ENCODE data around the gene ADAMTS2. TPM values are rescaled to one million over a fixed set of nuclear protein-coding genes. Genes with fewer than 3 reads are reported as not detected.

ADAMTS2 gene
- total and polyA plus RNA-seq, 3 donors from 2014 or later, result 10.9 to 19.8 (median 13.6) TPM

DNA sequence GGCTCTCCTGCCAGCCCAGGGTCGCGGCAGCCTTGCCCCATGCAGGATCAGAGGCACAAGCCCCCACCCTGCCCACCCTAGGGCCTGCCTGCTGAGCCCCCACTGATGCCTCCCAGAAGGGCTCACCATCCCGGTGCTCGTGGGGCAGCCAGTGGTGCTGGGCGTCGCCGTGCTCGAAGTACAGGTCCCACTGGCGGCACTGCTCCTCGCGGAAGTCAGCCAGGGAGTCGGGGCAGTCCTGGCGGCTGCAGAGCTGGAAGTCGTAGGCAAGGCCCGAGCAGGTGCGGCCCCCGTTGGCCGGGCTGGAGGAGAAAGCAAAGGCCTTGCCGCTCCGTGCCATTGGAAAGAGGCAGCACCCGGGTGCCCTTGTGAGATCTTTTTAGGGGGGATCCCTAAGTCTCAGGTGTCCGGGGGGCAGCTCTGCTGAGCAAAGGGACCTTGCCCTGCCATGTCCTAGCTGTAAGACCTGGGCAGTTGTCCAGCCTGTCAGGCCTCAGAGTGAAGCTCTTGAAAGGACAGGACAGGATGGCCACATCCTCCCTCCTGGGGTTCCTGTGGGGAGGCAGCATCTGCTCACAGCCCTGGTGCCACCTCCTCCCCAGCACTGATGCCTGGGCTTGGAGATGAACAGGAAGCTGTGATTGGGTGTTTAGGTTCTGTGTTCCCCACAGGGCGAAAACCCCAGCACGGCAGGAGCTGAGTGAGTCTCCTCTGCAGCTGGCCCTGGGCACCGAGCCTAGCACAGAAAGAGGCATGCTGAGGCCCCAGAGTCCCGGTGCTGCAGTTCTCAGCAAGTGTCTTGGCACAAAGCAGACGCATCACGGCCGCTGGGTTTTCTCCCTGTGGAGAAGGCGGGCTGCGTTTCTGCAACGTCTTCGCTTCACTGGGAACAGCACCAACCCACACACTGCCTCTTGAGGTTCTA lies 207.4 kb downstream of the ADAMTS2 start:
- no peaks in the 10 kb centered on the region for H3K4me1 ChIP-seq
- DNase-seq, result no peak
- no peak for TF ChIP-seq POLR2A (IDR thresholded peaks at IDR 0.05)
- TF ChIP-seq, protein P1, sequence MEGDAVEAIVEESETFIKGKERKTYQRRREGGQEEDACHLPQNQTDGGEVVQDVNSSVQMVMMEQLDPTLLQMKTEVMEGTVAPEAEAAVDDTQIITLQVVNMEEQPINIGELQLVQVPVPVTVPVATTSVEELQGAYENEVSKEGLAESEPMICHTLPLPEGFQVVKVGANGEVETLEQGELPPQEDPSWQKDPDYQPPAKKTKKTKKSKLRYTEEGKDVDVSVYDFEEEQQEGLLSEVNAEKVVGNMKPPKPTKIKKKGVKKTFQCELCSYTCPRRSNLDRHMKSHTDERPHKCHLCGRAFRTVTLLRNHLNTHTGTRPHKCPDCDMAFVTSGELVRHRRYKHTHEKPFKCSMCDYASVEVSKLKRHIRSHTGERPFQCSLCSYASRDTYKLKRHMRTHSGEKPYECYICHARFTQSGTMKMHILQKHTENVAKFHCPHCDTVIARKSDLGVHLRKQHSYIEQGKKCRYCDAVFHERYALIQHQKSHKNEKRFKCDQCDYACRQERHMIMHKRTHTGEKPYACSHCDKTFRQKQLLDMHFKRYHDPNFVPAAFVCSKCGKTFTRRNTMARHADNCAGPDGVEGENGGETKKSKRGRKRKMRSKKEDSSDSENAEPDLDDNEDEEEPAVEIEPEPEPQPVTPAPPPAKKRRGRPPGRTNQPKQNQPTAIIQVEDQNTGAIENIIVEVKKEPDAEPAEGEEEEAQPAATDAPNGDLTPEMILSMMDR (IDR thresholded peaks at IDR 0.05), result no peak
- no peaks in the 10 kb centered on the region for H3K36me3 ChIP-seq (ENCODE audit: low read depth, missing control alignments)
- intact Hi-C loops (cut with DNase I; ENCODE audit: low total_unique reads), result no loop called here
- H3K4me3 ChIP-seq, result peak overlapping the region in 1 of 2 donors; percentile 14
- H3K9me3 ChIP-seq, result no peaks in the 10 kb centered on the region
- H3K27me3 ChIP-seq, result no peaks in the 10 kb centered on the region
- 67 to 81% methylated on average over 17 to 32 of the region's 33 CpGs for whole genome bisulfite sequencing, 2 donors
- H3K27ac ChIP-seq, result no peak overlapping the region

DNA sequence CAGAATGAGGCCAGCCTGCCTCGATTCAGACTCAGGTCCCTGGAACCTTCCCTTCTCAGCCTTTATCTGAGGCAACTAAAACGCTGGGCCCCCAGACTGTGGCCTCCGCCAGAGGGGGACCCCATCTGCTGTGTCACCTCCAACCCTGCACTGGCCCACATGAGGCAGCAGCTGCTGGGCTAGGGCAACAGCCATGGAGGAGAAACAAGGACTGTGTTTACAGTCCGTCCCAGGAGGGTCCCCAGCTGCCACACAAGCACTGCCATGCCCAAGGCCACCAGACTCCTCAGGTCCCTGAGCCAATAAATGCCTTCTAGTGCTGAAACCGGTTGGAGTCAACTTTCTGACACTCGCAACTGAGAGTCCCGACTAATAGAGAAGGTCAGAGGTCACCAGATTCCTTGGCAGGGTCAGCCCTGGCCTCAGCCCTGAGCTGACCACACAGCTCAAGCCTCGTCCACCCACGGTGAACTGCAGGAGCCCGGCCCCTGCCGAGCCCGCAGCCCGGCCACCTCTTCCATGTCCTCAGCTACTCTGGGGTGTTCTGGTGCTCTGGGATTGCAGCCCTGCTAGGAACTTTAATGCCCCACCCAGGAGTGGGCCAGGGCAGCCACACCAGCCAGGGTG lies 208.1 kb downstream of the ADAMTS2 start:
- Histone ChIP-seq H3K27ac (no peak overlapping the region), H3K27me3 (no peaks in the 10 kb centered on the region), H3K4me3 (no peak overlapping the region), H3K4me1 (no peaks in the 10 kb centered on the region), H3K36me3 (ENCODE audit: low read depth, missing control alignments) (no peaks in the 10 kb centered on the region), H3K9me3 (no peaks in the 10 kb centered on the region)
- no peak for DNase-seq
- intact Hi-C loops (cut with DNase I; ENCODE audit: low total_unique reads), result no loop called here
- TF ChIP-seq, protein P1 (IDR thresholded peaks at IDR 0.05), result no peak
- no peak for TF ChIP-seq POLR2A (IDR thresholded peaks at IDR 0.05)
- 71 to 74% methylated on average over 4 to 13 of the region's 13 CpGs for WGBS, 2 donors

DNA sequence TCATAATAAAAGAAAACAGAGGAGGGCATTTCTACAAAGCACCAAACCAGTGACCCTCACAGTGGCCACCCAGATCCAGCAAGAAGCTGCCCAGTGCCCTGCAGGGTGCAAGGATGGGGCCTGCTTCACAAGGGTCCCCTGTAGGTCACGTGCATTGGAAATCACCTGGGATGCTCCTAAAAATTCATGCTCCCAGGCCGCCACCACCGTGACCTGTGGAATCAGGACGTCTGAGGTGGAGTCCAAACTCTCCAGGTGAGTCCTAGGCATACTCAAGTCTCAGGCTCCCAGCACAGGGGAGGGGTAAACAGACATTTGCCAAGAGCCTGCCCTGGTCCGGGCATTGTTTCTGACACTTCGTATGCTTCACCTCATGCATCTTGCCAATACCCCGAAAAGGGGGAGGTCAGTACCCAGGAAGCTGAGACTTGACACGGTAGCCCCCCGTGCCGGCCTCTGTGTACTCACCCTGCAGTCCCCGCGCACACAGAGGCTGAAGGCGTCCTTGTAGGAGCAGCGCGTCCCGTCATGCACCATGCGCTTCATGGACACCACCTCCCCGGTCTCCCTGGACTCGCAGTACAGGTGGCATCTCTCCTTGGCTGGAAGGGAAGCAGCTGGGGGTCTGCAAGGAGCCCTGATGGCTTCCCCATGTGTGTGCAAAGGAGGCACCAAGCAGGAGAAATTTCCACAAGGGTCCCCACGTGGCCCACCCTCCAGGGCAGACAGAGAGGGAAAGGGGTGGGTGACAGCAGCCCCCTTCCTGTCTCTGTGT lies 209.6 kb downstream of the ADAMTS2 start:
- Histone ChIP-seq H3K9me3 (no peaks in the 10 kb centered on the region), H3K4me1 (no peaks in the 10 kb centered on the region), H3K36me3 (ENCODE audit: low read depth, missing control alignments) (no peaks in the 10 kb centered on the region), H3K27me3 (no peaks in the 10 kb centered on the region), H3K4me3 (no peak overlapping the region), H3K27ac (no peak overlapping the region)
- 95% methylated on average over 12 to 20 of the region's 20 CpGs for WGBS, 2 donors
- TF ChIP-seq POLR2A (IDR thresholded peaks at IDR 0.05), result no peak
- TF ChIP-seq, protein P1 (IDR thresholded peaks at IDR 0.05), result no peak
- DNase-seq, result no peak
- intact Hi-C loops (cut with DNase I; ENCODE audit: low total_unique reads), result no loop called here

DNA sequence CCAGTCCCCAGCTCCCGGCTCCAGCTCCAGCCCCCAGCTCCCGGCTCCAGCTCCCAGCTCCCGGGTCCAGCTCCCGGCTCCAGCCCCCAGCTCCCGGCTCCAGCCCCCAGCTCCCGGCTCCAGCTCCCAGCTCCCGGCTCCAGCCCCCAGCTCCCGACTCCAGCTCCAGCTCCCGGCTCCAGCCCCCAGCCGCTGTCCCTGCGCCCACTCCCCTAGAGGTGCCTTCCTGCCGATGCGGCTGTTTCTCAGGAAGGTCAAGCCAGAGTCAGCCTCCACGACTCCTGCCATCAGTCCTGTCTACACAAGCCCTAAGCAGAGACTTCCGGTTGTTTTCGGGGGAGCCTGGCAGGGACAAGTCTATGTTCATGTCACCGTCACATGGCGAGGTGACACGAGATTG lies 210.3 kb downstream of the ADAMTS2 start:
- DNase-seq, result no peak
- no peak overlapping the region for H3K4me3 ChIP-seq
- H3K9me3 ChIP-seq, result no peaks in the 10 kb centered on the region
- H3K36me3 ChIP-seq (ENCODE audit: low read depth, missing control alignments), result no peaks in the 10 kb centered on the region
- H3K4me1 ChIP-seq, result no peaks in the 10 kb centered on the region
- intact Hi-C loops (cut with DNase I; ENCODE audit: low total_unique reads), result no loop called here
- H3K27ac ChIP-seq, result no peak overlapping the region
- no peak for TF ChIP-seq POLR2A (IDR thresholded peaks at IDR 0.05)
- TF ChIP-seq, protein P1 (IDR thresholded peaks at IDR 0.05), result no peak
- no peaks in the 10 kb centered on the region for H3K27me3 ChIP-seq
- WGBS, 2 donors, result 95 to 96% methylated on average over 16 to 19 of the region's 19 CpGs
